ENCODE measurements around the gene RPH3AL. TPM values are rescaled to one million over a fixed set of nuclear protein-coding genes. Genes with fewer than 3 reads are reported as not detected.

Gene RPH3AL
- total RNA-seq, 2 experiments from 2014 or later: 2.1 to 2.7 TPM

- Mint-ChIP-seq H3K27me3 (no peaks in the 10 kb centered on the region), H3K27ac (no peak overlapping the region), H3K4me3 (no peak overlapping the region), H3K4me1 (no peaks in the 10 kb centered on the region), H3K36me3 (no peaks in the 10 kb centered on the region), H3K9me3 (no peaks in the 10 kb centered on the region)
- ATAC-seq (ENCODE audit: low read depth): no peak
- POLR2A ChIA-PET: no interaction called here
- no peak for DNase-seq
Observed at GRCh38 chr17:306536-307294, 45.9 kb downstream of the RPH3AL start.

GRCh38 chr17:306116-306515 lies 46.5 kb downstream of the RPH3AL start:
- no peak overlapping the region for H3K4me3 Mint-ChIP-seq
- POLR2A ChIA-PET: no interaction called here

GRCh38 chr17:305090-305976 lies 47.3 kb downstream of the RPH3AL start:
- Mint-ChIP-seq H3K4me3 (no peak overlapping the region), H3K27ac (no peak overlapping the region), H3K27me3 (no peaks in the 10 kb centered on the region), H3K4me1 (no peaks in the 10 kb centered on the region), H3K36me3 (no peaks in the 10 kb centered on the region), H3K9me3 (no peaks in the 10 kb centered on the region)
- POLR2A ChIA-PET: no interaction called here
- ATAC-seq (ENCODE audit: low read depth): no peak
- DNase-seq: no peak

More at GRCh38 chr17:306116-306515, 46.5 kb downstream of the RPH3AL start:
- no peaks in the 10 kb centered on the region for H3K27me3 Mint-ChIP-seq
- no peaks in the 10 kb centered on the region for H3K4me1 Mint-ChIP-seq
- H3K9me3 Mint-ChIP-seq: no peaks in the 10 kb centered on the region
- ATAC-seq (ENCODE audit: low read depth) (no peak), DNase-seq (no peak)
- H3K36me3 Mint-ChIP-seq: no peaks in the 10 kb centered on the region
- H3K27ac Mint-ChIP-seq: no peak overlapping the region

- ATAC-seq (ENCODE audit: low read depth) (no peak), DNase-seq (no peak)
- POLR2A ChIA-PET: no interaction called here
- H3K9me3 Mint-ChIP-seq: no peaks in the 10 kb centered on the region
- H3K36me3 Mint-ChIP-seq: no peaks in the 10 kb centered on the region
- H3K4me1 Mint-ChIP-seq: no peaks in the 10 kb centered on the region
- no peaks in the 10 kb centered on the region for H3K27me3 Mint-ChIP-seq
- H3K4me3 Mint-ChIP-seq: no peak overlapping the region
- H3K27ac Mint-ChIP-seq: no peak overlapping the region
Observed at GRCh38 chr17:304461-304860, 48.1 kb downstream of the RPH3AL start.

GRCh38 chr17:303168-303567 lies 49.4 kb downstream of the RPH3AL start:
- POLR2A ChIA-PET: no interaction called here
- H3K4me3 Mint-ChIP-seq: no peak overlapping the region

GRCh38 chr17:302300-302698 lies 50.3 kb downstream of the RPH3AL start:
- POLR2A ChIA-PET: no interaction called here
- no peaks in the 10 kb centered on the region for H3K4me1 Mint-ChIP-seq
- H3K9me3 Mint-ChIP-seq: no peaks in the 10 kb centered on the region
- ATAC-seq (ENCODE audit: low read depth) (no peak), DNase-seq (no peak)
- no peak overlapping the region for H3K4me3 Mint-ChIP-seq
- no peak overlapping the region for H3K27ac Mint-ChIP-seq
- H3K36me3 Mint-ChIP-seq: no peaks in the 10 kb centered on the region
- H3K27me3 Mint-ChIP-seq: no peaks in the 10 kb centered on the region

More at GRCh38 chr17:303168-303567, 49.4 kb downstream of the RPH3AL start:
- Mint-ChIP-seq H3K36me3 (no peaks in the 10 kb centered on the region), H3K27me3 (no peaks in the 10 kb centered on the region), H3K4me1 (no peaks in the 10 kb centered on the region), H3K9me3 (no peaks in the 10 kb centered on the region), H3K27ac (no peak overlapping the region)
- ATAC-seq (ENCODE audit: low read depth): no peak
- DNase-seq: no peak

- ATAC-seq (ENCODE audit: low read depth) (no peak), DNase-seq (no peak)
- Mint-ChIP-seq H3K4me1 (no peaks in the 10 kb centered on the region), H3K27ac (no peak overlapping the region), H3K4me3 (no peak overlapping the region), H3K9me3 (no peaks in the 10 kb centered on the region), H3K36me3 (no peaks in the 10 kb centered on the region), H3K27me3 (no peaks in the 10 kb centered on the region)
- POLR2A ChIA-PET: no interaction called here
Observed at GRCh38 chr17:301681-302299, 50.8 kb downstream of the RPH3AL start.

- no peaks in the 10 kb centered on the region for H3K36me3 Mint-ChIP-seq
- H3K27me3 Mint-ChIP-seq: no peaks in the 10 kb centered on the region
- no peaks in the 10 kb centered on the region for H3K9me3 Mint-ChIP-seq
- DNase-seq (no peak), ATAC-seq (ENCODE audit: low read depth) (no peak)
- H3K27ac Mint-ChIP-seq: no peak overlapping the region
- H3K4me1 Mint-ChIP-seq: no peaks in the 10 kb centered on the region
- no peak overlapping the region for H3K4me3 Mint-ChIP-seq
- POLR2A ChIA-PET: no interaction called here
Observed at GRCh38 chr17:300881-301280, 51.7 kb downstream of the RPH3AL start.

GRCh38 chr17:299546-299945 lies 53.1 kb downstream of the RPH3AL start:
- POLR2A ChIA-PET: no interaction called here

GRCh38 chr17:298791-299450 lies 53.7 kb downstream of the RPH3AL start:
- DNase-seq: no peak
- H3K27ac Mint-ChIP-seq: no peak overlapping the region
- no peaks in the 10 kb centered on the region for H3K9me3 Mint-ChIP-seq
- no peaks in the 10 kb centered on the region for H3K27me3 Mint-ChIP-seq
- H3K4me3 Mint-ChIP-seq: no peak overlapping the region
- H3K4me1 Mint-ChIP-seq: no peaks in the 10 kb centered on the region
- POLR2A ChIA-PET: no interaction called here
- ATAC-seq (ENCODE audit: low read depth): no peak
- H3K36me3 Mint-ChIP-seq: no peaks in the 10 kb centered on the region

More at GRCh38 chr17:299546-299945, 53.1 kb downstream of the RPH3AL start:
- Mint-ChIP-seq H3K9me3 (no peaks in the 10 kb centered on the region), H3K36me3 (no peaks in the 10 kb centered on the region), H3K27ac (no peak overlapping the region), H3K4me1 (no peaks in the 10 kb centered on the region), H3K27me3 (no peaks in the 10 kb centered on the region), H3K4me3 (no peak overlapping the region)
- ATAC-seq (ENCODE audit: low read depth): no peak
- no peak for DNase-seq

- H3K4me1 Mint-ChIP-seq: peaks cover 5% of the 10 kb centered on the region
- ATAC-seq (ENCODE audit: low read depth) (no peak), DNase-seq (no peak)
- H3K9me3 Mint-ChIP-seq: no peaks in the 10 kb centered on the region
- POLR2A ChIA-PET: no interaction called here
- no peak overlapping the region for H3K27ac Mint-ChIP-seq
- no peaks in the 10 kb centered on the region for H3K36me3 Mint-ChIP-seq
- no peak overlapping the region for H3K4me3 Mint-ChIP-seq
- no peaks in the 10 kb centered on the region for H3K27me3 Mint-ChIP-seq
Observed at GRCh38 chr17:297758-298157, 54.8 kb downstream of the RPH3AL start.

GRCh38 chr17:296906-297690 lies 55.5 kb downstream of the RPH3AL start:
- Mint-ChIP-seq H3K27ac (no peak overlapping the region), H3K9me3 (no peaks in the 10 kb centered on the region), H3K4me3 (no peak overlapping the region), H3K36me3 (no peaks in the 10 kb centered on the region), H3K27me3 (no peaks in the 10 kb centered on the region), H3K4me1 (peaks cover 9% of the 10 kb centered on the region)
- no peak for ATAC-seq (ENCODE audit: low read depth)
- POLR2A ChIA-PET: no interaction called here
- no peak for DNase-seq

GRCh38 chr17:296379-296778 lies 56.2 kb downstream of the RPH3AL start:
- DNase-seq (peak; percentile 10), ATAC-seq (ENCODE audit: low read depth) (no peak)
- POLR2A ChIA-PET: no interaction called here
- Mint-ChIP-seq H3K4me1 (peaks cover 9% of the 10 kb centered on the region), H3K9me3 (no peaks in the 10 kb centered on the region), H3K27me3 (no peaks in the 10 kb centered on the region), H3K36me3 (no peaks in the 10 kb centered on the region), H3K27ac (no peak overlapping the region), H3K4me3 (no peak overlapping the region)

Data from activated naive CD8-positive, alpha-beta T cell treated with anti-CD3 and anti-CD28 coated beads, Interleukin-2, amount 10 ng/mL, durations not matched to agents 7 days and 5 days (primary cell).